Measurements from ENCODE around the gene CDH4.

- no peak for TF ChIP-seq SIN3A (IDR thresholded peaks at IDR 0.05; ENCODE audit: borderline replicate concordance, insufficient read depth, low read length)
- no peak for TF ChIP-seq POLR2AphosphoS5 (IDR thresholded peaks at IDR 0.05; ENCODE audit: low read depth, low read length)
- TF ChIP-seq TAF1 (IDR thresholded peaks at IDR 0.05; ENCODE audit: borderline replicate concordance, insufficient read depth, low read length) = no peak
Measured at GRCh38 chr20:61866165-61866564, 614.1 kb downstream of the CDH4 start.

Data from PFSK-1 (cell line).